Epithelial cell of proximal tubule (primary cell): ENCODE measurements around the gene EPB41L1. TPM values are rescaled to one million over a fixed set of nuclear protein-coding genes. Genes with fewer than 3 reads are reported as not detected.

Source experiments
- DNase-seq: peaks from one replicate; pipeline ENCODE4 v3.0.0-alpha.2; 2011; ENCODE audit warnings: low read depth
- H3K4me3 ChIP-seq: 2 replicates; pipeline ENCODE4 v1.5.1; 2011; ENCODE audit warnings: low read depth, mild to moderate bottlenecking, low read length
- CTCF ChIP-seq: conservative IDR thresholded peaks from 2 replicates; pipeline ENCODE4 v1.5.1; 2012; ENCODE audit warnings: low read depth, mild to moderate bottlenecking, low read length
- total RNA-seq: library from RNA; depleted of rRNA; stranded (reverse); fragments of >200 nt; gene quantifications from 2 replicates; pipeline ENCODE4 v1.2.3, GENCODE V29; 2015

Gene EPB41L1
- total RNA-seq, 1 donor from 2014 or later = 17.4 TPM

DNA sequence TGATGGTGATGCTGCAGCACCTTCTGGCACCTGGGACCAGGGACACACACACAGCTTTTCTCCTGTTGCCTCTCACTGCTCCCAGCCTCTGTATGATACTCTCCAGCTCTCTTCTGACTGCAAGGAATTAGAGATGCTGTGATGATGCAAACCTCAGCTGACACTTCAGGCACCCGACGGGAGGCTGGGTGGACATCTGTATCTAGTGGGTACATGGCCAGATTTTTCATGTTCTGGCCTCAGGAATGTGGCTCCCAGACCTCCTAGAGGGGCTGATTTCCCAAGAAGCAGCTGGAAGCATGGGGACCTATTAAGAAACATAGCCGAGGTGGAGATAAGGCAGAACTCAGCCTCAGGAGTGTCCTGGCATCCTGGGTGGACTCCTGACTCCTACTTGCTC, 6.8 kb upstream of the EPB41L1 start:
- DNase-seq = no peak
- no peak for TF ChIP-seq CTCF
- no peak overlapping the region for H3K4me3 ChIP-seq

GRCh38 chr20:36148439-36148838, 6.1 kb upstream of the EPB41L1 start:
- DNase-seq = no peak
- H3K4me3 ChIP-seq = no peak overlapping the region
- no peak for TF ChIP-seq CTCF

- H3K4me3 ChIP-seq = no peak overlapping the region
- DNase-seq = no peak
- TF ChIP-seq CTCF = no peak
Measured at GRCh38 chr20:36149012-36149411, 5.5 kb upstream of the EPB41L1 start.

GRCh38 chr20:36149469-36149868, 5.1 kb upstream of the EPB41L1 start:
- H3K4me3 ChIP-seq = no peak overlapping the region
- no peak for TF ChIP-seq CTCF
- DNase-seq = no peak

- TF ChIP-seq CTCF = no peak
- H3K4me3 ChIP-seq = no peak overlapping the region
- no peak for DNase-seq
Measured at GRCh38 chr20:36150489-36150846, 4.1 kb upstream of the EPB41L1 start.

DNA sequence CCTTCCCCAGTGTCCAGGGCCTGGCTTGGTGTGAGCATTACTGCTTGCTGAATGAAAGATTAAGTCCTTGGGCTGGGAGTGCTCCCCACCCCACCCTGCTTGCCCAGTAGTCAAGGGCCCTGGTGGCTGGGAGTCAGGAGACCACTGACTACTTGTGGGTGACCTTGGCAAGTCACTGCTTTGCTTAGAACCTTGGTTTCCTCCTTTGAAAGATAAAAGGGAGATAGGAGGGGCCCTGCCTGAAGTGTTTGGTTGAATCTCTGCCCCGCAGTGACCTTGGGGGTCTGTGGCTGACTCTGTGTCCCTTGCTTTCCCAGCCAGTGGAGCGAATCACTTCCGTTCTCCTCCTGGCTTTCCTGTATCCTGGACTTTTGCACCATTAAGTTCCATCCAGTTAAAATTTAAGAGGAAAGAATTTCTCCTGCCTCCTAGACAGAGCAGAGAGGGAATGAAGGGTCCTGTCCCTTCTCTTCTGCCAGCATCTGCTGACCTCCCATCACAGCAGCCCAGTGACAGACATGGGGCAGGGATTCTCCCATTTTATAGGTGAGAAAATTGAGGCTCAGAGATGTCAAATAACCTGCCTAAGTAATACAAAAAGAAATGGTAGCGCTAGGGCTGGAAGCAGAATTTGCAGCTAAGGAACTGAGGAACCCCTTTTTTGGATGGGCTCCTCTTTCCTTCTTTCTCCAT, 3.5 kb upstream of the EPB41L1 start:
- no peak for TF ChIP-seq CTCF
- DNase-seq = no peak
- no peak overlapping the region for H3K4me3 ChIP-seq

- no peak for TF ChIP-seq CTCF
- DNase-seq = no peak
- H3K4me3 ChIP-seq = no peak overlapping the region
Measured at GRCh38 chr20:36152261-36152660, 2.3 kb upstream of the EPB41L1 start.
